LoVo (cell line): ENCODE results near the gene COL26A1.
"Not testable (repeated sequence)": the region's sequence is repeated elsewhere in the genome, so short reads cannot be mapped to it uniquely, and the experiment has no call there.

Experiments used
- DNase-seq: peaks from one replicate; pipeline ENCODE4 v3.0.0-alpha.2; 2016; ENCODE audit warnings: low spot score

The COL26A1 gene

GRCh38 chr7:101450064-101450463, 87.4 kb downstream of the COL26A1 start:
- DNase-seq: no peak

- DNase-seq: peak; percentile 55
These were observed 90.9 kb downstream of the COL26A1 start for GRCh38 chr7:101453617-101454016.

- no peak for DNase-seq
These were observed 94.5 kb downstream of the COL26A1 start for GRCh38 chr7:101457001-101457750.

GRCh38 chr7:101465131-101465530, 102.5 kb downstream of the COL26A1 start:
- DNase-seq: no peak

GRCh38 chr7:101465576-101466196, 103.0 kb downstream of the COL26A1 start:
- DNase-seq: no peak

GRCh38 chr7:101466871-101467270, 104.2 kb downstream of the COL26A1 start:
- DNase-seq: peak; percentile 57

- no peak for DNase-seq
These were observed 106.0 kb downstream of the COL26A1 start for GRCh38 chr7:101468546-101469275.

GRCh38 chr7:101470668-101471487, 108.2 kb downstream of the COL26A1 start:
- DNase-seq: no peak

- no peak for DNase-seq
These were observed 111.5 kb downstream of the COL26A1 start for GRCh38 chr7:101474178-101474577.

- not testable (repeated sequence) for DNase-seq
These were observed 113.0 kb downstream of the COL26A1 start for GRCh38 chr7:101475691-101476090.

GRCh38 chr7:101479217-101479616, 116.5 kb downstream of the COL26A1 start:
- no peak for DNase-seq

GRCh38 chr7:101486056-101486432, 123.4 kb downstream of the COL26A1 start:
- DNase-seq: not testable (repeated sequence)

- DNase-seq: no peak
These were observed 123.9 kb downstream of the COL26A1 start for GRCh38 chr7:101486433-101487104.

GRCh38 chr7:101487105-101487458, 124.4 kb downstream of the COL26A1 start:
- DNase-seq: no peak

- DNase-seq: no peak
These were observed 125.1 kb downstream of the COL26A1 start for GRCh38 chr7:101487753-101488152.

- peak; percentile 72 for DNase-seq
These were observed 126.3 kb downstream of the COL26A1 start for GRCh38 chr7:101488826-101489572.

- DNase-seq: not testable (repeated sequence)
These were observed 127.8 kb downstream of the COL26A1 start for GRCh38 chr7:101490439-101490838.

GRCh38 chr7:101491442-101491841, 128.8 kb downstream of the COL26A1 start:
- DNase-seq: not testable (repeated sequence)

GRCh38 chr7:101494602-101495329, 132.1 kb downstream of the COL26A1 start:
- no peak for DNase-seq

GRCh38 chr7:101496017-101496416, 133.3 kb downstream of the COL26A1 start:
- DNase-seq: no peak
